NOMO-1 treated with DMSO at 0.1 percent for 48 hours (cell line): ENCODE data around the gene WFS1.

ENCODE experiments used
- DNase-seq: peaks from one replicate; lab custom pipeline; 2025; ENCODE audit not compliant: unreplicated experiment; lab: John Stamatoyannopoulos, UW

Gene WFS1

DNA sequence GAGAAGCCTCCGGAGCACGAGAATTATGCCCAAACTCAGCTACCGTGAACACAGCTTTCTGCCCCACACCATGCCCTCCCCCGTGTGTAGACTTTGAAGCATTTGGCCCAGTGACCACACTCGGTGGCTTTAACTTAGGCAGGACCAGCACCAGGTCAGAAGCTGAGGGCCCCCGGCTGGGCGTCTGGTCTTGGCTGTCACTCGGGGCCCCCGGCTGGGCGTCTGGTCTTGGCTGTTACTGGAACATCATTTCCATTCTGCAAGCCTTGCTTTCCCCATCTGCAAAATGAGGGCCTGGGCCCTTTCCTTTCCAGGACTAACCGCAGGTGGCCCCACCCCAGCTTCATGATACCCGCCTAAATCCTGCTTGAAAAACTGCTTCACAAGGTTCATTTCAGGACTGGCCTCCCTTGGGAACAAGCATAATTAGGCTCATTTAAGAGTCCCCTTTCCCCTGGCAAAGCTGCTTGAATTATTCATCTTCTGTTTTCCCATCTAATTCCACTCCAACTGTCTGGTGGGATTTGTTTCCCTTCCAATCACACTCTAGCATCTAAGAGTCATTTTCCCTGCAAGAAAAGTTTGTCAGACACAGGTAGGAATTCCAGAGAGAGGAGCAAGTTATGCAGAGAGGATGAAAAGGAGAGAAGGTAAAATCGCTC is 82.5 kb downstream of the WFS1 start:
- DNase-seq = no peak
